Glutamatergic neuron (in vitro differentiated cells): Measurements from ENCODE around the gene PLEKHM3. TPM values are rescaled to one million over a fixed set of nuclear protein-coding genes. Genes with fewer than 3 reads are reported as not detected.

ENCODE experiments used
- DNase-seq: peaks from one replicate; pipeline ENCODE4 v3.0.0; 2022
- H3K27ac Mint-ChIP-seq: one replicate; pipeline ENCODE4 v1.8.0; 2020; ENCODE audit warnings: mild to moderate bottlenecking, mixed read lengths, inconsistent platforms; ENCODE audit not compliant: unreplicated experiment
- H3K27me3 Mint-ChIP-seq: one replicate; pipeline ENCODE4 v1.8.0; 2020; ENCODE audit warnings: mild to moderate bottlenecking, moderate library complexity, mixed read lengths, inconsistent platforms; ENCODE audit not compliant: unreplicated experiment
- H3K36me3 Mint-ChIP-seq: one replicate; pipeline ENCODE4 v1.8.0; 2020; ENCODE audit warnings: mild to moderate bottlenecking, mixed read lengths, inconsistent platforms; ENCODE audit not compliant: unreplicated experiment
- H3K4me1 Mint-ChIP-seq: one replicate; pipeline ENCODE4 v1.8.0; 2020; ENCODE audit warnings: mild to moderate bottlenecking, low read depth, mixed read lengths, inconsistent platforms; ENCODE audit not compliant: unreplicated experiment
- H3K4me3 Mint-ChIP-seq: one replicate; pipeline ENCODE4 v1.8.0; 2020; ENCODE audit warnings: mild to moderate bottlenecking, mixed read lengths, inconsistent platforms; ENCODE audit not compliant: unreplicated experiment
- H3K9me3 Mint-ChIP-seq: one replicate; pipeline ENCODE4 v1.8.0; 2020; ENCODE audit warnings: mild to moderate bottlenecking, moderate library complexity, mixed read lengths, inconsistent platforms; ENCODE audit not compliant: unreplicated experiment
- CTCF ChIP-seq: fragments of 200-600 bp; sonication (generic); IDR thresholded peaks from one replicate; pipeline ENCODE4 v1.5.0; 2021; ENCODE audit not compliant: partially characterized antibody, unreplicated experiment
- total RNA-seq: library from RNA; stranded (reverse); fragmentation: NEBNext Ultra II Directional; extraction: Animal tissue kit (Norgen Biotek cat#: 25700); gene quantifications from one replicate; pipeline ENCODE4 v1.2.1, GENCODE V29; 2021; ENCODE audit not compliant: unreplicated experiment

PLEKHM3 gene
- total RNA-seq, 1 donor from 2014 or later: 19.5 TPM

- Mint-ChIP-seq H3K27me3 (no peaks in the 10 kb centered on the region), H3K9me3 (peaks cover 3% of the 10 kb centered on the region), H3K4me3 (no peak overlapping the region), H3K36me3 (no peaks in the 10 kb centered on the region), H3K4me1 (peaks cover 5% of the 10 kb centered on the region), H3K27ac (no peak overlapping the region)
- no peak for TF ChIP-seq CTCF
- no peak for DNase-seq
These were observed 177.4 kb downstream of the PLEKHM3 start for GRCh38 chr2:207847807-207848544.

- TF ChIP-seq CTCF: no peak
- no peak for DNase-seq
- Mint-ChIP-seq H3K36me3 (no peaks in the 10 kb centered on the region), H3K27me3 (no peaks in the 10 kb centered on the region), H3K4me3 (no peak overlapping the region), H3K9me3 (peaks cover 3% of the 10 kb centered on the region), H3K27ac (no peak overlapping the region), H3K4me1 (peaks cover 5% of the 10 kb centered on the region)
These were observed 178.1 kb downstream of the PLEKHM3 start for GRCh38 chr2:207847098-207847806.

GRCh38 chr2:207845202-207845864 lies 180.0 kb downstream of the PLEKHM3 start:
- H3K36me3 Mint-ChIP-seq: no peaks in the 10 kb centered on the region

GRCh38 chr2:207844648-207845047 lies 180.7 kb downstream of the PLEKHM3 start:
- H3K9me3 Mint-ChIP-seq: peaks cover 3% of the 10 kb centered on the region
- H3K27ac Mint-ChIP-seq: no peak overlapping the region

More at GRCh38 chr2:207845202-207845864, 180.0 kb downstream of the PLEKHM3 start:
- H3K4me1 Mint-ChIP-seq: peaks cover 5% of the 10 kb centered on the region
- no peak overlapping the region for H3K4me3 Mint-ChIP-seq
- H3K9me3 Mint-ChIP-seq: peaks cover 3% of the 10 kb centered on the region
- no peak for DNase-seq
- no peaks in the 10 kb centered on the region for H3K27me3 Mint-ChIP-seq
- TF ChIP-seq CTCF: no peak
- peak overlapping the region; percentile 49 for H3K27ac Mint-ChIP-seq

More at GRCh38 chr2:207844648-207845047, 180.7 kb downstream of the PLEKHM3 start:
- Mint-ChIP-seq H3K27me3 (no peaks in the 10 kb centered on the region), H3K36me3 (no peaks in the 10 kb centered on the region), H3K4me1 (peaks cover 5% of the 10 kb centered on the region), H3K4me3 (no peak overlapping the region)
- TF ChIP-seq CTCF: no peak
- DNase-seq: no peak
